Measurements from ENCODE around the gene FMN1. TPM values are rescaled to one million over a fixed set of nuclear protein-coding genes. Genes with fewer than 3 reads are reported as not detected.

Gene FMN1
- total and polyA plus RNA-seq, 2 donors from 2014 or later, result 0.71 to 44.8 TPM

DNA sequence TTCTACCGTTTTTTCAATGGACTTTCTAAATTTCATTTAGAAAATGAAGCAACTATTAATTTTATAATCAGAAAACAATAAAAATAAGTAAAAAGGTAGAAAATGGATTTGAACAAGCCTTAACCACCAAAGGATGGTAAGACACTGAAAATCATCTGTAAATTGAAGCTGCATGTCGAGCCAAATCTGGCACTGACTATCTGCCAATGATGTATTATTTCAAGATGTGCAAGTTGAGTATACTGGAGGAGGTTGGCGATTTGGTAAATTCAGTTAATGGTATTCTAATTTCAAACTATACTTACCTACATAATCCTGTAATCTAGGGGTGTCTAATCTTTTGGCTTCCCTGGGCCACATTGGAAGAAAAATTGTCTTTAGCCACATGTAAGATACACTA, 93.5 kb downstream of the FMN1 start:
- TF ChIP-seq, protein P1, sequence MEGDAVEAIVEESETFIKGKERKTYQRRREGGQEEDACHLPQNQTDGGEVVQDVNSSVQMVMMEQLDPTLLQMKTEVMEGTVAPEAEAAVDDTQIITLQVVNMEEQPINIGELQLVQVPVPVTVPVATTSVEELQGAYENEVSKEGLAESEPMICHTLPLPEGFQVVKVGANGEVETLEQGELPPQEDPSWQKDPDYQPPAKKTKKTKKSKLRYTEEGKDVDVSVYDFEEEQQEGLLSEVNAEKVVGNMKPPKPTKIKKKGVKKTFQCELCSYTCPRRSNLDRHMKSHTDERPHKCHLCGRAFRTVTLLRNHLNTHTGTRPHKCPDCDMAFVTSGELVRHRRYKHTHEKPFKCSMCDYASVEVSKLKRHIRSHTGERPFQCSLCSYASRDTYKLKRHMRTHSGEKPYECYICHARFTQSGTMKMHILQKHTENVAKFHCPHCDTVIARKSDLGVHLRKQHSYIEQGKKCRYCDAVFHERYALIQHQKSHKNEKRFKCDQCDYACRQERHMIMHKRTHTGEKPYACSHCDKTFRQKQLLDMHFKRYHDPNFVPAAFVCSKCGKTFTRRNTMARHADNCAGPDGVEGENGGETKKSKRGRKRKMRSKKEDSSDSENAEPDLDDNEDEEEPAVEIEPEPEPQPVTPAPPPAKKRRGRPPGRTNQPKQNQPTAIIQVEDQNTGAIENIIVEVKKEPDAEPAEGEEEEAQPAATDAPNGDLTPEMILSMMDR (IDR thresholded peaks at IDR 0.05; ENCODE audit: borderline replicate concordance, extremely low read depth, insufficient read depth), result no peak

DNA sequence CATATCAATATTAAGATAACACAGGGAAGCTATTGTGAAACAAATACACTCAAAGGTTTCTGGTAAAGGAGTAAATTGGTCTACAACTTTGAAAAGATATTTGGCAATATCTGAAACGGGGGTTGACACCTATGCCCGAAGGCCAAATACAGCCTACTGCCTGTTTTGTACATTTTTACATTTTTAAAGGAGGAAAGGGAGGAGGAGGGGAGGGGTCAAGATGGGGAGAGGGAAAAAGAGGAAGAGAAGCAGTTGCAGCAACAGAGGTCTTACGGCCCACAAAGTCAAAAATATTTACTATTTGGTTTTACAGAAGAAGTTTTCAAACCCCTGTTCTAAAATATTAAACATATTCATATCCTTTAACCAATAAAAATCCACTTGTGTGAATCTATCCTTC, 94.2 kb downstream of the FMN1 start:
- FAIRE-seq, result no peak
- Histone ChIP-seq H3K9ac (ENCODE audit: low read length in 3 of 3) (no peak overlapping the region), H3K4me3 (ENCODE audit: low read length in 3 of 3) (no peak overlapping the region), H3K27ac (ENCODE audit: low read depth in 2 of 2, low read length in 2 of 2) (no peak overlapping the region), H3K4me1 (ENCODE audit: control insufficient read depth in 2 of 3, insufficient read depth in 2 of 3, low read depth in 1 of 3, low read length in 3 of 3) (no peaks in the 10 kb centered on the region), H3K27me3 (ENCODE audit: control insufficient read depth, insufficient read depth, low read length) (no peaks in the 10 kb centered on the region), H3K36me3 (ENCODE audit: control insufficient read depth in 2 of 3, insufficient read depth in 3 of 3, low read length in 3 of 3) (no peaks in the 10 kb centered on the region), H3K9me3 (ENCODE audit: control insufficient read depth in 2 of 3, insufficient read depth in 1 of 3, low read length in 3 of 3) (no peaks in the 10 kb centered on the region)
- intact Hi-C loops (cut with DNase I), result no loop called here
- no peak for DNase-seq
- TF ChIP-seq, protein P1 (IDR thresholded peaks at IDR 0.05; ENCODE audit: borderline replicate concordance, extremely low read depth, insufficient read depth), result no peak

More for the DNA sequence above, 93.5 kb downstream of the FMN1 start:
- Histone ChIP-seq H3K9ac (ENCODE audit: low read length in 3 of 3) (no peak overlapping the region), H3K27me3 (ENCODE audit: control insufficient read depth, insufficient read depth, low read length) (no peaks in the 10 kb centered on the region), H3K36me3 (ENCODE audit: control insufficient read depth in 2 of 3, insufficient read depth in 3 of 3, low read length in 3 of 3) (no peaks in the 10 kb centered on the region), H3K4me1 (ENCODE audit: control insufficient read depth in 2 of 3, insufficient read depth in 2 of 3, low read depth in 1 of 3, low read length in 3 of 3) (no peaks in the 10 kb centered on the region), H3K27ac (ENCODE audit: low read depth in 2 of 2, low read length in 2 of 2) (no peak overlapping the region), H3K4me3 (ENCODE audit: low read length in 3 of 3) (no peak overlapping the region), H3K9me3 (ENCODE audit: control insufficient read depth in 2 of 3, insufficient read depth in 1 of 3, low read length in 3 of 3) (no peaks in the 10 kb centered on the region)
- no peak for FAIRE-seq
- intact Hi-C loops (cut with DNase I), result no loop called here
- DNase-seq, result no peak

DNA sequence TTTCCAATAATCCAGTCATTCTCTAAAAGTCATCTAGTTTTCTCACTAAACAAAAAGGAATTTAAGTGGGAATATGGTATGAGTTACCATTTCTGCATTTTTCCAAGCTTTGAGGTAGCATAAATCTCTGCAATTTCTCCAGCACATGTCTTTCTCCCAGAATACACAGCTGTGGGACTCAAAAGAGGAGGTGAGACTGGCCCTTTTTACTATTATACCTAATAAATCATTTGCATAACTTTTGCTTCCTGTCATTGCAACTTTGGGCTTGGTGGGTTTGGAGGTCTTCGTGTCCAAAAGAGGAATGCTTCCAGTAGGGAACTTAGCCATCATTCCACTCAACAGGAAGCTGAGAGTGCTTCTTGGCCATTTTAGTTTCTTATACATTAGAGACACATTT, 94.8 kb downstream of the FMN1 start:
- no peak for FAIRE-seq
- H3K9ac ChIP-seq (ENCODE audit: low read length in 3 of 3), result no peak overlapping the region
- intact Hi-C loops (cut with DNase I), result no loop called here
- TF ChIP-seq, protein P1 (IDR thresholded peaks at IDR 0.05; ENCODE audit: borderline replicate concordance, extremely low read depth, insufficient read depth), result no peak
- H3K4me1 ChIP-seq (ENCODE audit: control insufficient read depth in 2 of 3, insufficient read depth in 2 of 3, low read depth in 1 of 3, low read length in 3 of 3), result no peaks in the 10 kb centered on the region
- no peaks in the 10 kb centered on the region for H3K36me3 ChIP-seq (ENCODE audit: control insufficient read depth in 2 of 3, insufficient read depth in 3 of 3, low read length in 3 of 3)
- no peaks in the 10 kb centered on the region for H3K27me3 ChIP-seq (ENCODE audit: control insufficient read depth, insufficient read depth, low read length)
- H3K27ac ChIP-seq (ENCODE audit: low read depth in 2 of 2, low read length in 2 of 2), result no peak overlapping the region
- DNase-seq, result no peak
- H3K4me3 ChIP-seq (ENCODE audit: low read length in 3 of 3), result no peak overlapping the region
- H3K9me3 ChIP-seq (ENCODE audit: control insufficient read depth in 2 of 3, insufficient read depth in 1 of 3, low read length in 3 of 3), result no peaks in the 10 kb centered on the region

DNA sequence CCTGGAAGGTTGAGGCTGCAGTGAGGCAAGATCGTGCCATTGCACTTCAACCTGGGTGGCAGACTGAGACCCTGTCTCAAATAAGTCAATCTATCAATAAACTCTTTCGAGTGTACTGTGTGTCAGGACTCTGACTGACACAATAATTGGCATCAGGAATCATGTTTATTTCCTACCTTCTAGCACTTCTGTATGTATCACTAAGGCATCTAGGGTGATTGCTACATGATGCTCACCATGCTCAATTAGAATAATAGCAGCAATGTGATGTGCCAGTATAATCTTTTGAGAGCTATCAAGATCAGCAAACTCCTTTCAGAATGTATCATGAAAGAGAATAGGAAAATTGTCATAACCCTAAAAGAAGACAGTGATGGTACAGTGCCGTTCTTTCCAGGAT, 95.3 kb downstream of the FMN1 start:
- H3K27ac ChIP-seq (ENCODE audit: low read depth in 2 of 2, low read length in 2 of 2), result no peak overlapping the region
- FAIRE-seq, result no peak
- H3K36me3 ChIP-seq (ENCODE audit: control insufficient read depth in 2 of 3, insufficient read depth in 3 of 3, low read length in 3 of 3), result no peaks in the 10 kb centered on the region
- intact Hi-C loops (cut with DNase I), result no loop called here
- no peak overlapping the region for H3K4me3 ChIP-seq (ENCODE audit: low read length in 3 of 3)
- H3K9me3 ChIP-seq (ENCODE audit: control insufficient read depth in 2 of 3, insufficient read depth in 1 of 3, low read length in 3 of 3), result no peaks in the 10 kb centered on the region
- H3K9ac ChIP-seq (ENCODE audit: low read length in 3 of 3), result no peak overlapping the region
- DNase-seq, result no peak
- TF ChIP-seq, protein P1 (IDR thresholded peaks at IDR 0.05; ENCODE audit: borderline replicate concordance, extremely low read depth, insufficient read depth), result no peak
- no peaks in the 10 kb centered on the region for H3K4me1 ChIP-seq (ENCODE audit: control insufficient read depth in 2 of 3, insufficient read depth in 2 of 3, low read depth in 1 of 3, low read length in 3 of 3)
- H3K27me3 ChIP-seq (ENCODE audit: control insufficient read depth, insufficient read depth, low read length), result no peaks in the 10 kb centered on the region
